Measurements from ENCODE around the gene MALAT1.

- TF ChIP-seq, protein P1, sequence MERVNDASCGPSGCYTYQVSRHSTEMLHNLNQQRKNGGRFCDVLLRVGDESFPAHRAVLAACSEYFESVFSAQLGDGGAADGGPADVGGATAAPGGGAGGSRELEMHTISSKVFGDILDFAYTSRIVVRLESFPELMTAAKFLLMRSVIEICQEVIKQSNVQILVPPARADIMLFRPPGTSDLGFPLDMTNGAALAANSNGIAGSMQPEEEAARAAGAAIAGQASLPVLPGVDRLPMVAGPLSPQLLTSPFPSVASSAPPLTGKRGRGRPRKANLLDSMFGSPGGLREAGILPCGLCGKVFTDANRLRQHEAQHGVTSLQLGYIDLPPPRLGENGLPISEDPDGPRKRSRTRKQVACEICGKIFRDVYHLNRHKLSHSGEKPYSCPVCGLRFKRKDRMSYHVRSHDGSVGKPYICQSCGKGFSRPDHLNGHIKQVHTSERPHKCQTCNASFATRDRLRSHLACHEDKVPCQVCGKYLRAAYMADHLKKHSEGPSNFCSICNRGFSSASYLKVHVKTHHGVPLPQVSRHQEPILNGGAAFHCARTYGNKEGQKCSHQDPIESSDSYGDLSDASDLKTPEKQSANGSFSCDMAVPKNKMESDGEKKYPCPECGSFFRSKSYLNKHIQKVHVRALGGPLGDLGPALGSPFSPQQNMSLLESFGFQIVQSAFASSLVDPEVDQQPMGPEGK (CRISPR knock-in tag; IDR thresholded peaks at IDR 0.05; ENCODE audit: borderline replicate concordance), result peak; percentile 93; the same call in 1 of the 2 replicates
- no peak for TF ChIP-seq ZNF70 (CRISPR knock-in tag; IDR thresholded peaks at IDR 0.05)
- no peak for TF ChIP-seq POU6F1 (CRISPR knock-in tag; IDR thresholded peaks at IDR 0.05; ENCODE audit: borderline replicate concordance, low read depth)
- peak; percentile 69 for TF ChIP-seq RARB (CRISPR knock-in tag; IDR thresholded peaks at IDR 0.05)
- peak; percentile 30 for TF ChIP-seq ZNF8 (CRISPR knock-in tag; IDR thresholded peaks at IDR 0.05)
- no peak for TF ChIP-seq GLIS3 (CRISPR knock-in tag; IDR thresholded peaks at IDR 0.05)
- TF ChIP-seq PPARA (CRISPR knock-in tag; IDR thresholded peaks at IDR 0.05; ENCODE audit: borderline replicate concordance), result no peak
Observed at GRCh38 chr11:65503368-65503948, 4.6 kb downstream of the MALAT1 start.

All from SK-N-SH treated with all-trans-retinoic acid at 6 μM for 48 hours (cell line).